Calu3 (cell line): ENCODE results near the gene C19orf33. TPM values are rescaled to one million over a fixed set of nuclear protein-coding genes. Genes with fewer than 3 reads are reported as not detected.

Experiments used
- BruUV-seq: library from RNA; stranded (reverse); fragments of 400-500 nt; replicated peaks from 2 replicates; lab custom pipeline; 2021; lab: Mats Ljungman, UMichigan
- CTCF ChIA-PET: fragments of 300-600 bp; sonication (Branson Sonifier 250); formaldehyde crosslinking; loops from one replicate; lab custom pipeline; 2022; ENCODE audit warnings: antibody characterized with exemption; lab: Charles Lee
- DNase-seq: peaks from one replicate; pipeline ENCODE4 v3.0.0; 2022
- H3K27ac Mint-ChIP-seq: one replicate; pipeline ENCODE4 v1.8.0; 2022; ENCODE audit warnings: mixed read lengths; ENCODE audit not compliant: unreplicated experiment
- H3K27me3 Mint-ChIP-seq: one replicate; pipeline ENCODE4 v1.8.0; 2022; ENCODE audit warnings: mixed read lengths; ENCODE audit not compliant: unreplicated experiment
- H3K36me3 Mint-ChIP-seq: one replicate; pipeline ENCODE4 v1.8.0; 2022; ENCODE audit warnings: mild to moderate bottlenecking, moderate library complexity, mixed read lengths; ENCODE audit not compliant: insufficient read depth, unreplicated experiment
- H3K4me1 Mint-ChIP-seq: one replicate; pipeline ENCODE4 v1.8.0; 2022; ENCODE audit warnings: mild to moderate bottlenecking, low read depth, mixed read lengths; ENCODE audit not compliant: unreplicated experiment
- H3K4me3 Mint-ChIP-seq: one replicate; pipeline ENCODE4 v1.8.0; 2022; ENCODE audit warnings: mild to moderate bottlenecking, low read depth, moderate library complexity, mixed read lengths; ENCODE audit not compliant: unreplicated experiment
- H3K9me3 Mint-ChIP-seq: one replicate; pipeline ENCODE4 v1.8.0; 2022; ENCODE audit warnings: low read depth, mixed read lengths; ENCODE audit not compliant: unreplicated experiment
- CTCF ChIP-seq: fragments of 200-600 bp; IDR thresholded peaks from one replicate; pipeline ENCODE4 v1.8.0; 2022; ENCODE audit warnings: antibody characterized with exemption; ENCODE audit not compliant: unreplicated experiment
- intact Hi-C: fragments of 100-400 bp; cut with micrococcal nuclease; formaldehyde crosslinking; loops from one replicate; pipeline ENCODE4 v1.10.0; 2022; ENCODE audit not compliant: unreplicated experiment
- total RNA-seq: library from RNA; stranded (reverse); gene quantifications from 2 replicates; pipeline ENCODE4 v1.2.3, GENCODE V29; 2022

C19orf33 gene
- total RNA-seq, 1 experiment from 2014 or later: 189 TPM

- peak overlapping the region; percentile 81 for H3K27ac Mint-ChIP-seq
- peaks cover 82% of the 10 kb centered on the region for H3K4me1 Mint-ChIP-seq
- intact Hi-C loops: no loop called here
- TF ChIP-seq CTCF: no peak
- CTCF ChIA-PET: interaction anchor here (0.8 to 3.7 kb wide), 4 partner anchors 10 to 383 kb away, joined by 5 to 16 read pairs (median 8); no protein-coding TSS in a partner anchor
- no peaks in the 10 kb centered on the region for H3K9me3 Mint-ChIP-seq
- peaks cover 90% of the 10 kb centered on the region for H3K36me3 Mint-ChIP-seq
- H3K27me3 Mint-ChIP-seq: no peaks in the 10 kb centered on the region
- H3K4me3 Mint-ChIP-seq: peak overlapping the region; percentile 97
- BruUV-seq: TSS peak; percentile 41
- DNase-seq: peak; percentile 38
These were observed 37.0 kb upstream of the C19orf33 start for GRCh38 chr19:38266981-38267597.

DNA sequence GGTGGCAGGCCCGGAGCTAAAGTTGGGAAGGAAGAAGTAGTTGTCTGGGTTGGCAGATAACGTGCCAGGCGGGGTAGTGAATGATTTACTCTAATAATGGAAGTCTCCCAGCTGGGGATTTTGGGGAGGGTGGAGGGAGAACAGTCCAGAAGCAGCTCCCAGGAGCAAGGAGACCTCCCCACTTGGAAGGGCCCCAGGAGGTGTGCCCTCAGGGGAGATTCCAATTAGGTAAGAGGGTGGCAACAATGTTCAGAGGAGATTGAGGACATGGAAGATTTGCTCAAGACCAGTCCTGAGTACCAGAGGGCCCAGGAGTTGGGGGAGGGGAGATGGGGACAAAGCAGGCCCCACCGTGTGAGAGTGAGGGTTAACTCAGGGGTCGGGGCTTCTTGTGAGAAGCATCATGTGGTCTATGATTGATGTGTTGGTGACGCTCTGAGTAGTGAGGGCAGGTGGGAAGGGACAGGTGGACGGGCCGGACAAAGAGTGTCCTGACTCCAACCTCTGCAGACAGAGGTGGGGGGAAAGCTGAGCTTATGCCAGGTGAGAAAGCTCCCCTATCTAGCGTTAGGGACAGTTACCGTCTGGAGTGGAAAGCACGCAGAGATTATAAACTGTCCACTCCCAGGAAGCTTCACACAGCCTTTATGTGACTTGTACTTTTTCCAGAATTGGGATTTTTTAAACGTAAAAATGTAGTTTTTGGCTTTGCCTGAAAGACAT is 36.1 kb upstream of the C19orf33 start:
- no peak for TF ChIP-seq CTCF

DNA sequence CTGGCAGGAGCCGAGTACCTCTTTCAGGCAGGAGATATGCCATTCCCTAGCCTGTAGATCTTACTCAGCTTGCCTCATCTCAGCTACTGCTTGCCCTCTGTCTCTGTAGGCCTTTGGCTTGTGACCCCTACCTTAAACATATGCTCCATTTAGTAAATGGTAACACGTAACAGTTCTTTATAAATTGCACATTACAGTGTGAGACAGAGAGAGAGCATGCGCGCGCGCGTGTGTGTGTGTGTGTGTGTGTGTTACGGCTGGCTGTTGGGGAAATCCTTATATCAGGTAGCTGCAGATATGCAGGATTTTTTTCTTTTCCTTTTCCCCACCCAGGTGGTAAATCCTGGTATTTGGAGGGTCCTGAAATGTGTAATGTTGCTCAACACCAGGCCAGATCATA is 35.5 kb upstream of the C19orf33 start:
- no peak for DNase-seq
- TF ChIP-seq CTCF: no peak
- Mint-ChIP-seq H3K9me3 (no peaks in the 10 kb centered on the region), H3K27ac (no peak overlapping the region), H3K4me1 (peaks cover 87% of the 10 kb centered on the region), H3K4me3 (peak overlapping the region; percentile 97), H3K36me3 (peaks cover 95% of the 10 kb centered on the region), H3K27me3 (no peaks in the 10 kb centered on the region)
- intact Hi-C loops: no loop called here
- no TSS peak for BruUV-seq
- CTCF ChIA-PET: interaction anchor here (0.7 to 3.7 kb wide), 7 partner anchors 9 to 1743 kb away, joined by 3 to 16 read pairs (median 4); no protein-coding TSS in a partner anchor

More for the DNA sequence above, 36.1 kb upstream of the C19orf33 start:
- Mint-ChIP-seq H3K27ac (peak overlapping the region; percentile 81), H3K27me3 (no peaks in the 10 kb centered on the region), H3K4me3 (peak overlapping the region; percentile 97), H3K36me3 (peaks cover 93% of the 10 kb centered on the region), H3K9me3 (no peaks in the 10 kb centered on the region), H3K4me1 (peaks cover 87% of the 10 kb centered on the region)
- intact Hi-C loops: no loop called here
- CTCF ChIA-PET: interaction anchor here (0.5 to 3.7 kb wide), 4 partner anchors 9 to 561 kb away, joined by 3 to 16 read pairs (median 3); no protein-coding TSS in a partner anchor
- no TSS peak for BruUV-seq
- peak; percentile 68 for DNase-seq

DNA sequence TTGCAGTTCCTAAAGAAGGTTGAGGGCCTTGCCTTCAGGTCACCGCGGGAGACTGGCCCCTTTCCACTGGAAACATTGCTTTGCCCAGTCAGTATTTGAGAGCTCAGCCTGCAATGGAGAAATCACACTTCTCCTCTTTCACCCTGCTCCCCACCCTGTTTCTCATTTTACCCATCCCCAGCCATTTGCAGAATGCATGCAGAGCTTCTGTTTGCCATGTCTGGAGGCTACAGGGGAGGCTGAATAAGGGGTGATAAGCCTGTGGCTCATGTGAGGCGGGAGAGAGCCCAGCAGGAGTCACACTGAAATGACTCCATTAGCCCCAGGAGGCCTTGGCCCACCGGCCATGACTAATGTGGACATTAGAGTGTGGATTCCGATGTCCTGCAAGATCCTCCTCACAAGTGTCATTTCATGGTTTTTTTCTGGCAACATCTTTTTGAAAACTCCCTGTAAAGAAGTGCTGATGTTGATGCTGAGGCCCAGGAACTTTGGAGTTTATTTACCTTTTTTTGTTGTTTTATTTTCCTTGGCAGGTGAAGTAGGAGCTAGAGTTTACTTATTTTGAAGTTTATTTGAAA is 33.4 kb upstream of the C19orf33 start:
- Mint-ChIP-seq H3K27ac (no peak overlapping the region), H3K9me3 (no peaks in the 10 kb centered on the region), H3K27me3 (no peaks in the 10 kb centered on the region), H3K4me3 (no peak overlapping the region), H3K36me3 (peaks cover 90% of the 10 kb centered on the region), H3K4me1 (peaks cover 85% of the 10 kb centered on the region)
- CTCF ChIA-PET: no interaction called here
- intact Hi-C loops: no loop called here
- DNase-seq: no peak
- BruUV-seq: no TSS peak
- TF ChIP-seq CTCF: no peak
